Ovary (tissue), 9 donors: ENCODE results near the gene IL1B. TPM values are rescaled to one million over a fixed set of nuclear protein-coding genes. Genes with fewer than 3 reads are reported as not detected.
"Not testable (repeated sequence)": the region's sequence is repeated elsewhere in the genome, so short reads cannot be mapped to it uniquely, and the experiment has no call there.

Experiments used
- DNase-seq, 5 donors: peaks; one replicate each; pipeline ENCODE4 v3.0.0-alpha.2; 2019 to 2020
- H3K27ac ChIP-seq, 2 donors: fragments of 200-600 bp; one replicate each; pipeline versions ENCODE4 v1.5.1 to v1.8.0; 2019 to 2022
- H3K27me3 ChIP-seq: fragments of 200-600 bp; one replicate; pipeline ENCODE4 v1.8.0; 2022
- H3K36me3 ChIP-seq: fragments of 200-600 bp; sonication (generic); one replicate; pipeline ENCODE4 v1.5.1; 2019
- H3K4me1 ChIP-seq: one replicate; pipeline ENCODE4 v1.8.1; 2013; ENCODE audit warnings: mild to moderate bottlenecking, moderate library complexity; ENCODE audit not compliant: insufficient read depth
- H3K4me3 ChIP-seq: fragments of 200-600 bp; sonication (generic); one replicate; pipeline ENCODE4 v1.5.1; 2017
- H3K9me3 ChIP-seq, 2 donors: fragments of 200-600 bp in 1 of 2; sonication (generic) in 1 of 2; one replicate each; pipeline versions ENCODE4 v1.5.1 to v1.8.1; 2013 to 2019; ENCODE audit warnings: mild to moderate bottlenecking in 1 of 2, moderate library complexity in 1 of 2
- EP300 ChIP-seq: sonication (generic); formaldehyde crosslinking; IDR thresholded peaks from one replicate; pipeline ENCODE4 v1.6.1; 2017; ENCODE audit warnings: antibody characterized with exemption
- POLR2A ChIP-seq: fragments of 450-650 bp; IDR thresholded peaks from one replicate; pipeline ENCODE4 v1.6.1; 2017; ENCODE audit warnings: antibody characterized with exemption, mild to moderate bottlenecking, moderate library complexity
- WGBS, 3 donors: extraction: QIAGEN DNeasy Blood & Tissue Kit in 1 of 3; methylation state at CpG; one replicate each; pipeline versions ENCODE4 v1.1.5 to v1.1.7; 2013 to 2017; 5-methylcytosine and 5-hydroxymethylcytosine counted together
- intact Hi-C, 4 donors: fragments of 100-400 bp; cut with DNase I; formaldehyde crosslinking; loops; one replicate each; pipeline versions ENCODE4 v1.11.0 to v1.15.1; 2022 to 2023
- polyA plus RNA-seq, 2 donors: library from polyadenylated mRNA; stranded (reverse); fragments of 200-250 nt in 1 of 2; fragments of 350-450 nt in 1 of 2; fragmentation: Illumina TruSeq in 1 of 2; extraction: RNeasy Lipid Tissue Mini Kit (QIAGEN cat#74804) in 1 of 2; gene quantifications; one replicate each; pipeline ENCODE4 v1.2.3, GENCODE V29; 2013 to 2014
- total RNA-seq, 7 donors: library from RNA; depleted of rRNA in 2 of 7; stranded (reverse); fragments of >200 nt in 2 of 7; fragmentation: NEBNext Ultra II Directional in 3 of 7; extraction: Animal tissue kit (Norgen Biotek cat#: 25700) in 3 of 7; gene quantifications; one replicate each; pipeline versions ENCODE4 v1.1.0 to v1.2.4, GENCODE V29; 2016 to 2023
- TF ChIP-seq, protein P1 (sequence below), 3 donors: fragments of 450-650 bp in 2 of 3; fragments of 200-600 bp in 1 of 3; IDR thresholded peaks; one replicate each; pipeline versions ENCODE4 v1.5.1 to v1.8.0; 2016 to 2022; ENCODE audit warnings: antibody characterized with exemption in 3 of 3, mild to moderate bottlenecking in 1 of 3
- donor health status: DM: no; HTN: no; CAD: no; lungs with moderate emphysema.
- donor health status: DM: no; HTN: no; CAD: no.
- donor health status: Bipolar disorder and iron deficiency.
- donor health status: DM: yes; HTN: yes; CAD: no.
- donor health status: DM: no; HTN: no; CAD: no.
- donor health status: DM: yes; HTN: yes; CAD: no.

IL1B gene
- total and polyA plus RNA-seq, 9 donors = 0.39 to 5.2 (median 2.3) TPM; not detected in 1

DNA sequence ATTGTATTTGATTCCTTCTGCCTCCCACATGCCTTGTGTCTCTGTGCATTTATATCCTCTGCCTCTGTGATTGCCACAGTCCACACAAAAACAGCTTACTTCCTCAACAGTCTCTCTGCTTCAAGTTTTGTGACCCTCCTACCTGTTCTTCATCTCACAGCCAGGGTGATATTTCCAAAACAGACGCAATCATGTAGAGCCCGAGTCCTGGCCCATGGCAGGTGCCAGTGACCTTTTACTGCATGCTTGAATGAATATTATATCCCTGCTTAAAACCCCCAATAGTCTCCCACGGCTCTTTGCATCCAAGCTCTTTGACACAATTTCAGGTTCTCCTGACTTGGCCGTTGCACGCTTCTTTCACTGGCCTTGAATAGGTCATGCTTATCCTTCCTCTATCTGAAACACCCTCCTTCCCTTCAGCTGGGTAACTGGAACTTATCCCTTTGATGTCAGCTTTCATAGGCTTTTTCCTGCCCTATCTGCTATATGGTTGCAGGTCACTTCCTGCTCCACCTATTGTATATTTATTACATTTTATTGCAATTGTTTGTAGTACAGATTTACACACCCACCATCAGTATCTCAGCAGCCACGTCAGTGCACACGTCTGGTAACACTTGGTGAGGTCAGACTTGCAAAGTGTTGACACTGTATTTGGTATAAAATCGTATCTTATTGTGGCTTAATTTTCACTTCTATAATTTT is 29.7 kb upstream of the IL1B start:
- intact Hi-C loops = no loop called here
- WGBS, 3 donors = 65 to 84% (median 79%) methylated on average over 8 of the region's 8 CpGs
- H3K9me3 ChIP-seq = no peaks in the 10 kb centered on the region
- H3K36me3 ChIP-seq = no peaks in the 10 kb centered on the region
- no peak for DNase-seq
- no peak overlapping the region for H3K4me3 ChIP-seq
- H3K4me1 ChIP-seq = no peaks in the 10 kb centered on the region
- no peaks in the 10 kb centered on the region for H3K27me3 ChIP-seq
- H3K27ac ChIP-seq = no peak overlapping the region
- TF ChIP-seq POLR2A (no peak), EP300 (no peak)
- TF ChIP-seq, protein P1, sequence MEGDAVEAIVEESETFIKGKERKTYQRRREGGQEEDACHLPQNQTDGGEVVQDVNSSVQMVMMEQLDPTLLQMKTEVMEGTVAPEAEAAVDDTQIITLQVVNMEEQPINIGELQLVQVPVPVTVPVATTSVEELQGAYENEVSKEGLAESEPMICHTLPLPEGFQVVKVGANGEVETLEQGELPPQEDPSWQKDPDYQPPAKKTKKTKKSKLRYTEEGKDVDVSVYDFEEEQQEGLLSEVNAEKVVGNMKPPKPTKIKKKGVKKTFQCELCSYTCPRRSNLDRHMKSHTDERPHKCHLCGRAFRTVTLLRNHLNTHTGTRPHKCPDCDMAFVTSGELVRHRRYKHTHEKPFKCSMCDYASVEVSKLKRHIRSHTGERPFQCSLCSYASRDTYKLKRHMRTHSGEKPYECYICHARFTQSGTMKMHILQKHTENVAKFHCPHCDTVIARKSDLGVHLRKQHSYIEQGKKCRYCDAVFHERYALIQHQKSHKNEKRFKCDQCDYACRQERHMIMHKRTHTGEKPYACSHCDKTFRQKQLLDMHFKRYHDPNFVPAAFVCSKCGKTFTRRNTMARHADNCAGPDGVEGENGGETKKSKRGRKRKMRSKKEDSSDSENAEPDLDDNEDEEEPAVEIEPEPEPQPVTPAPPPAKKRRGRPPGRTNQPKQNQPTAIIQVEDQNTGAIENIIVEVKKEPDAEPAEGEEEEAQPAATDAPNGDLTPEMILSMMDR (IDR thresholded peaks at IDR 0.05) = no peak

DNA sequence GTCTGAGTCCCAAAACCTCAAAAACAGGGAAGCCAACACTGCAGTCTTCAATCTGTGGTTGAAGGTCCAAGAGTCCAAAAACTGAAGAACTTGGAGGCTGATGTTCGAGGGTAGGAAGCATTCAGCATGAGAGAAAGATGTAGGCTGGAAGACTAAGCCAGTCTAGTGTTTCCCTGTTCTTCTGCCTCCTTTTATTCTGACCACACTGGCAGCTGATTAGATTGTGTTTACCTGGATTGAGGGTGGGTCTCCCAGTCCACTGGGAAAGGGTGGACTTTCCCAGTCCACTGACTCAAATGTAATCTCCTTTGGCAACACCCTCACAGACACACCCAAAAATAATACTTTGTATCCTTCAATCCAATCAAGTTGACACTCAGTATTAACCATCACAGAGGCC is 27.5 kb upstream of the IL1B start:
- TF ChIP-seq POLR2A = no peak
- TF ChIP-seq EP300 = no peak
- TF ChIP-seq, protein P1 (IDR thresholded peaks at IDR 0.05) = no peak
- no peaks in the 10 kb centered on the region for H3K36me3 ChIP-seq
- no peak for DNase-seq
- no peak overlapping the region for H3K4me3 ChIP-seq
- WGBS, 3 donors = 83 to 88% (median 87%) methylated on average over 1 of the region's 1 CpG
- no peaks in the 10 kb centered on the region for H3K9me3 ChIP-seq
- intact Hi-C loops = no loop called here
- no peaks in the 10 kb centered on the region for H3K27me3 ChIP-seq
- H3K27ac ChIP-seq = no peak overlapping the region
- no peaks in the 10 kb centered on the region for H3K4me1 ChIP-seq

- intact Hi-C loops, H3K4me3 ChIP-seq, H3K4me1 ChIP-seq, H3K9me3 ChIP-seq, H3K27me3 ChIP-seq, H3K36me3 ChIP-seq, H3K27ac ChIP-seq, DNase-seq: not testable (repeated sequence)
- 74 to 82% (median 77%) methylated on average over 6 of the region's 6 CpGs for WGBS, 3 donors
Observed at GRCh38 chr2:112859406-112860183, 23.0 kb upstream of the IL1B start.

DNA sequence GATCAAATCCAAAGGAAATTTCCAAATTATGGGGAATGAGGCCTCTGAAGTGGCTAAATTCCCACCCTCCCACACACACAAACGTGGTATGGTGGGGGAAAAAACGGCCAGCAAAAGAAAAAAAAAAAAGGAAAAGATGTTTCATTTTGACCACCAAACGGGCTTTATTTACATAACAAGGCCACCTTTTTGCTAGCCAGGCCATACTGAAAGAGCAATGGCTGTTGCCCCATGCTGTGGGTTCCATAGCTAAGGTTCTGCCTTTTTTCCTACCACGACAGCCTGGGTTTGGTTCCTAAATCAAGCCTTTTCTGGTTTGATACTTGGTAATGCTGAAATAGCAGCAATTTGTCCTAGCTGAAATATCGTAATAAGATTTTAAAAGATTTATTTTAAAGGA is 14.0 kb upstream of the IL1B start:
- intact Hi-C loops = no loop called here
- DNase-seq = no peak
- no peak overlapping the region for H3K4me3 ChIP-seq
- WGBS, 3 donors = 50 to 66% (median 65%) methylated on average over 5 of the region's 5 CpGs
- TF ChIP-seq POLR2A (no peak), EP300 (no peak)
- TF ChIP-seq, protein P1 (IDR thresholded peaks at IDR 0.05) = no peak
- H3K4me1 ChIP-seq = no peaks in the 10 kb centered on the region
- no peak overlapping the region for H3K27ac ChIP-seq
- no peaks in the 10 kb centered on the region for H3K27me3 ChIP-seq
- peaks cover 0 to 3% of the 10 kb centered on the region in 2 donors for H3K9me3 ChIP-seq
- no peaks in the 10 kb centered on the region for H3K36me3 ChIP-seq

- Histone ChIP-seq H3K4me3 (no peak overlapping the region), H3K36me3 (no peaks in the 10 kb centered on the region), H3K4me1 (no peaks in the 10 kb centered on the region), H3K9me3 (peaks cover 0 to 3% of the 10 kb centered on the region in 2 donors), H3K27me3 (no peaks in the 10 kb centered on the region), H3K27ac (no peak overlapping the region)
- TF ChIP-seq EP300 (no peak), POLR2A (no peak)
- TF ChIP-seq, protein P1 (IDR thresholded peaks at IDR 0.05) = no peak
- intact Hi-C loops = no loop called here
- DNase-seq = no peak
- 89 to 93% (median 92%) methylated on average over 11 of the region's 11 CpGs for WGBS, 3 donors
Observed at GRCh38 chr2:112849956-112850355, 13.4 kb upstream of the IL1B start.
